ENCODE measurements around the gene POLG2. TPM values are rescaled to one million over a fixed set of nuclear protein-coding genes. Genes with fewer than 3 reads are reported as not detected.
A peak's percentile ranks its signal among the peaks of the same experiment; 100 is the strongest.

Gene POLG2
- 10 to 100 TPM in 1 of 4 donors, 1 to 10 TPM in 3; 3.2 to 23.9 (median 6.2) TPM for polyA plus RNA-seq
- long read RNA-seq, donor 1, result 0 reads
- long read RNA-seq, donor 2, partial matches to known transcripts, result 0 of 2 reads
- long read RNA-seq, donor 2, other reads (novel, unspliced or antisense), result 0 of 2 reads
- long read RNA-seq, donor 3, partial matches to known transcripts, result 0 of 4 reads
- long read RNA-seq, donor 3, other reads (novel, unspliced or antisense), result 0 of 4 reads
- long read RNA-seq, donor 4, result 0 reads
- long read RNA-seq, donor 5, partial matches to known transcripts, result 0 of 2 reads
- long read RNA-seq, donor 5, other reads (novel, unspliced or antisense), result 0 of 2 reads
- long read RNA-seq, donor 6, partial matches to known transcripts, result 0 of 2 reads
- long read RNA-seq, donor 6, other reads (novel, unspliced or antisense), result 0 of 2 reads
- long read RNA-seq, donor 7, transcript POLG2-201 (8 exons, 1,564 nt), result major isoform, 10 of 15 reads
- long read RNA-seq, donor 7, partial matches to known transcripts, result 0 of 15 reads
- long read RNA-seq, donor 7, other reads (novel, unspliced or antisense), result 0 of 15 reads
- long read RNA-seq, donor 8, partial matches to known transcripts, result 0 of 1 reads
- long read RNA-seq, donor 8, other reads (novel, unspliced or antisense), result 0 of 1 reads
- long read RNA-seq, donor 9, partial matches to known transcripts, result 0 of 1 reads
- long read RNA-seq, donor 9, other reads (novel, unspliced or antisense), result 0 of 1 reads
- long read RNA-seq, donor 10, partial matches to known transcripts, result 0 of 5 reads
- long read RNA-seq, donor 10, other reads (novel, unspliced or antisense), result 0 of 5 reads

DNA sequence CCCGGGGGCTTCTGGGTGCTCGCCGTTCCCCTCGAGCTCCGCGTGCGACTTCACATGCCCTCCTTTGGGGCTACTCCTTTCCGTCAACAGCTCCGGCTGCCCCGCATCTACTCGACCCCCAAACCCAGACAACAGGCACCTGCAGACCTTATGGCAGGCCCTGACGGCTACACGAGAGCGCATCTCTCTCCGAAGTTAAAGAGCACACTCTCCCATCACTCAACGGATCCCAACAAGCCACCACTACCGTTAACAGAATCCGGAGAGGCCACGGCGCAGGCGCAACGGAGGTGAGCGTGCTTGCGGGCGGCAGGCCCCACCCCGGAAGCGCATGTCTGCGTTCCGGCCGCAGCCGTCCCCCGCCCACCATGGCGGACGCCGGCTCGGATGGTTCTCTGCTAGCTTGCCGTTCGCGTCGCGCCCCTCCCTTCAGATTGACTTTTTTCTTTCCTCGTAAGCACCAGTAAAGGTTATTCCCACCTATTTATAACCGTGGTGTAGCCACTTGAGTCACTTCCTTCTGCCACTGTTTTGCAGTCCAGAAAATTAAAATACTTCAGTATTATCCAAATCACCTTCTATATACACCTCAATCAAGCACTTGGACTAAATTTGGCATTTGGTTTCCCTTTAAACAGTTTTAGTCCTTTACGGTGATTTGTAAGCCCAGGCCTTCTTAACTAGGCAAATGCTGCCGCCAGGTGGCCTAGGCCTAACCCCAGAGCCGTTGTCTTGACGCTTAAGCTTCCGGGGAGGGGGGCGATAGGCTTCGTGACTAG is at the start of gene POLG2:
Gene POLG2 (minus strand): TSS at position 269 of the 779 bp plus-strand sequence. CDS start 86 bp downstream, at position 183.
- H3K9me3 ChIP-seq (ENCODE audit: control insufficient read depth in 2 of 2, insufficient read depth in 1 of 2, low read depth in 1 of 2, low read length in 1 of 2), result no peaks in the 10 kb centered on the region
- H3K4me1 ChIP-seq (ENCODE audit: control insufficient read depth in 3 of 3, insufficient read depth in 2 of 3, low read depth in 1 of 3, low read length in 2 of 3), result peaks cover 0 to 16% (median 5%) of the 10 kb centered on the region in 3 donors
- no peaks in the 10 kb centered on the region for H3K27me3 ChIP-seq (ENCODE audit: control insufficient read depth in 3 of 3, insufficient read depth in 3 of 3, low read length in 3 of 3)
- H3K4me3 ChIP-seq (ENCODE audit: low read depth in 1 of 3, low read length in 3 of 3), result peak within 1 kb of the TSS; percentile 50 to 80 (median 59)
- H3K36me3 ChIP-seq (ENCODE audit: control insufficient read depth in 3 of 3, insufficient read depth in 2 of 3, low read depth in 1 of 3, low read length in 3 of 3), result peaks cover 14 to 23% (median 16%) of the 10 kb centered on the region in 3 donors
- DNase-seq, result peak; percentile 93 to 95
- FAIRE-seq, result no peak
- peak within 1 kb of the TSS; percentile 81 to 91 (median 88) for H3K27ac ChIP-seq (ENCODE audit: low read depth in 1 of 3, low read length in 2 of 3)
- WGBS, 3 donors, result 1% methylated on average over 47 to 50 of the region's 50 CpGs

DNA sequence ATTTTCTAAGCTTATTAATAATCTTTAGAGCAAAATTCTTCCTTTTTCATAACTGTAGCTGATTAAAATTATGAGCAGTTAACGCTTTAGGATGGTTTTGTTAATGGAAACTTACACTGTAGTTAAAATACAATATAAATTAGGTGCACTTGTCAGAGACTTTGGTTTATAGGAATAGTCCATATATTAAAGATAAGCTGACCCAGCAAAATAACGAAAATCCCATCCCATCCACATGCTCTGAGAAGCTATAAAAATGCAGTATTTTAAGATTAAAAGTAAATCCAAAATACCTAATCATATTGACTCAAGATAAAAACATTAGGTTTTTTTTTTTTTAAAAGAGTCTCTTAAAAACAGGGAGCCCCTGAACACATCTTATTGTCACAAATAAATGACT is 47.9 kb upstream of the POLG2 start:
- H3K9me3 ChIP-seq (ENCODE audit: control insufficient read depth in 2 of 2, insufficient read depth in 1 of 2, low read depth in 1 of 2, low read length in 1 of 2), result no peaks in the 10 kb centered on the region
- H3K4me3 ChIP-seq (ENCODE audit: low read depth in 1 of 3, low read length in 3 of 3), result no peak overlapping the region
- peaks cover 9 to 29% (median 13%) of the 10 kb centered on the region in 3 donors for H3K36me3 ChIP-seq (ENCODE audit: control insufficient read depth in 3 of 3, insufficient read depth in 2 of 3, low read depth in 1 of 3, low read length in 3 of 3)
- 95 to 97% (median 96%) methylated on average over 2 of the region's 2 CpGs for WGBS, 3 donors
- no peak for FAIRE-seq
- no peak for DNase-seq
- H3K4me1 ChIP-seq (ENCODE audit: control insufficient read depth in 3 of 3, insufficient read depth in 2 of 3, low read depth in 1 of 3, low read length in 2 of 3), result no peaks in the 10 kb centered on the region
- no peaks in the 10 kb centered on the region for H3K27me3 ChIP-seq (ENCODE audit: control insufficient read depth in 3 of 3, insufficient read depth in 3 of 3, low read length in 3 of 3)
- H3K27ac ChIP-seq (ENCODE audit: low read depth in 1 of 3, low read length in 2 of 3), result no peak overlapping the region

DNA sequence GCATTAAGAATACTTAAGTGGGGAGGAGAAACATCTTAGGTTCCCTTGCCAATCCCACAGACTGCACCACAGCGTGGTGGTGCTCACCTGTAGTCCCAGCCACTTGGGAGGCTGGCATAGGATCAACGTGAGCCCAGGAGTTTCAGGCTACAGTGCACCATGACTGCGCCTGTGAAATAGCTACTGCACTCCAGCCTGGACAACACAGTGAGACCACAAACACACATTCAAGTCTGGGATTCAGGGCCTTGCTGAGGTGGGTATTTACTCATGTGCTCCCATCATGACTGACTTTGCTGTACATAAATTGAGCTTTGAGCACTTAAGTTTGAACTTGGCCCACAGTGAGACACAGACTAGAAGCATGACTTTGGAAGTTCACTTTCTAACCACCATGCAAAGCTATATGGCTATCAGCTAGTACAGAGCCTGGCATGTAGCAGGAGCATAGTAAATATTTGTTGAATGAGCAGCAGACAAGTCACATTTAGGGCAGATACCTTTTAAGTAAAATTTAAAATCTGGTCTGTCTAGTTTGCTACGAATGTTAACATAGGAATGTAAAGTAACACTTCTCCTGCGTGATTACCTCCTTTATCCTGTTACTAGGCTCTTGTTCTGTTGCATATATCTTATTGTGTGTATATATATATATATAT is 43.4 kb upstream of the POLG2 start:
- H3K27ac ChIP-seq (ENCODE audit: low read depth in 1 of 3, low read length in 2 of 3), result no peak overlapping the region
- DNase-seq, result no peak
- H3K36me3 ChIP-seq (ENCODE audit: control insufficient read depth in 3 of 3, insufficient read depth in 2 of 3, low read depth in 1 of 3, low read length in 3 of 3), result peaks cover 2 to 30% (median 10%) of the 10 kb centered on the region in 3 donors
- no peaks in the 10 kb centered on the region for H3K9me3 ChIP-seq (ENCODE audit: control insufficient read depth in 2 of 2, insufficient read depth in 1 of 2, low read depth in 1 of 2, low read length in 1 of 2)
- H3K27me3 ChIP-seq (ENCODE audit: control insufficient read depth in 3 of 3, insufficient read depth in 3 of 3, low read length in 3 of 3), result no peaks in the 10 kb centered on the region
- no peak for FAIRE-seq
- no peaks in the 10 kb centered on the region for H3K4me1 ChIP-seq (ENCODE audit: control insufficient read depth in 3 of 3, insufficient read depth in 2 of 3, low read depth in 1 of 3, low read length in 2 of 3)
- H3K4me3 ChIP-seq (ENCODE audit: low read depth in 1 of 3, low read length in 3 of 3), result no peak overlapping the region
- 93 to 96% (median 95%) methylated on average over 5 of the region's 5 CpGs for WGBS, 3 donors

DNA sequence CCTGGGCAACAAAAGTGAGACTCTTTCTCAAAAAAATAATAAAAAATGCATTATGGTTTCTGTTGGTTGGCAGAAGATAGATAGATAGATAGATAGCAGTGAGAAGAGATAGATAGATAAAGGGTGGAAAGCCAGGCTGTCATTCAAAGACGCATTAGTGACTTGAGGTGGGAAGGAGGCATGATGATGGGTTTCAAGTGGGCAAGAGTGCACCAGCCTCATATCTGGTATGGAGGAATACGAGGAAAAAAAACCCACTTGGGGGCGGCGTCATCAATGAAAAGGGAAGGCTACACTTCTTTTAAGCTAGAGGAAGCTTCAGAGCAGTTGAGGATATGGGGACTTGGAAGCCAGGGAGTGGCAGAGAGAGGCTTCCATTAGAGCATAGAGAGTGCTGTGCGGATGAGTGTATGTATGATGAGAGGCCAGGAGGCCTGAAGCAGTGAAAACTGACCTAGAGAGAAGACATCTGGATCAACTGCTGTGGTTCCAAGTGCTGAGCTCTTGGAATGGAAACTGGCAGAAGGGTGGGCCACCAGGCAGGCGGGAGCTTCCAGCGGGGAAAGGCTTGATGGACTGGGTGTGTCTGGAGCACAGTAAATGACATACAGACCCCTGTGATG is 41.8 kb upstream of the POLG2 start:
- Histone ChIP-seq H3K4me1 (ENCODE audit: control insufficient read depth in 3 of 3, insufficient read depth in 2 of 3, low read depth in 1 of 3, low read length in 2 of 3) (no peaks in the 10 kb centered on the region), H3K27me3 (ENCODE audit: control insufficient read depth in 3 of 3, insufficient read depth in 3 of 3, low read length in 3 of 3) (no peaks in the 10 kb centered on the region), H3K4me3 (ENCODE audit: low read depth in 1 of 3, low read length in 3 of 3) (no peak overlapping the region), H3K36me3 (ENCODE audit: control insufficient read depth in 3 of 3, insufficient read depth in 2 of 3, low read depth in 1 of 3, low read length in 3 of 3) (peaks cover 8 to 36% (median 21%) of the 10 kb centered on the region in 3 donors), H3K27ac (ENCODE audit: low read depth in 1 of 3, low read length in 2 of 3) (no peak overlapping the region), H3K9me3 (ENCODE audit: control insufficient read depth in 2 of 2, insufficient read depth in 1 of 2, low read depth in 1 of 2, low read length in 1 of 2) (no peaks in the 10 kb centered on the region)
- DNase-seq, result no peak
- FAIRE-seq, result no peak
- 79 to 93% (median 89%) methylated on average over 7 of the region's 7 CpGs for WGBS, 3 donors

DNA sequence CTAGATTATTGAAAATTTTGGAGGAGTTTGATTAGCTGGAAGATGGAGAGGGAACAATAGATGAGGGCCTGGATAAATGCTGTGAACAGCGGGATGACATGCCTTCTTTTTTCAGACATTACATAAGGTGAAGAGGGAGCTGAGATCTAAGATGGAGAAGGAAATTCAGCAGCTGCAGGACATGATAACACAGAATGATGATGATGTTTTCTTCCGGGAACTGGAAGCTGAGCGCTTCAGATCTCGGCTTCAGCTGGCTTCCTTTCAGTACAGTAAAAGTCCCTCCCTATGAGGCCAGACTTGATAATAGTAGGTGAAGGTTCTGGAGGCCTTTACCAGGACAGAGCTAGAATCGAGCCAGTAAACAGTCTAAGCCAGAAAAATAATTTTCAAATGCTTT is 40.6 kb upstream of the POLG2 start:
- FAIRE-seq, result no peak
- no peak for DNase-seq
- 83 to 88% (median 88%) methylated on average over 5 of the region's 5 CpGs for WGBS, 3 donors
- no peaks in the 10 kb centered on the region for H3K4me1 ChIP-seq (ENCODE audit: control insufficient read depth in 3 of 3, insufficient read depth in 2 of 3, low read depth in 1 of 3, low read length in 2 of 3)
- H3K36me3 ChIP-seq (ENCODE audit: control insufficient read depth in 3 of 3, insufficient read depth in 2 of 3, low read depth in 1 of 3, low read length in 3 of 3), result peaks cover 11 to 40% (median 26%) of the 10 kb centered on the region in 3 donors
- no peaks in the 10 kb centered on the region for H3K27me3 ChIP-seq (ENCODE audit: control insufficient read depth in 3 of 3, insufficient read depth in 3 of 3, low read length in 3 of 3)
- H3K4me3 ChIP-seq (ENCODE audit: low read depth in 1 of 3, low read length in 3 of 3), result no peak overlapping the region
- H3K9me3 ChIP-seq (ENCODE audit: control insufficient read depth in 2 of 2, insufficient read depth in 1 of 2, low read depth in 1 of 2, low read length in 1 of 2), result no peaks in the 10 kb centered on the region
- H3K27ac ChIP-seq (ENCODE audit: low read depth in 1 of 3, low read length in 2 of 3), result no peak overlapping the region

DNA sequence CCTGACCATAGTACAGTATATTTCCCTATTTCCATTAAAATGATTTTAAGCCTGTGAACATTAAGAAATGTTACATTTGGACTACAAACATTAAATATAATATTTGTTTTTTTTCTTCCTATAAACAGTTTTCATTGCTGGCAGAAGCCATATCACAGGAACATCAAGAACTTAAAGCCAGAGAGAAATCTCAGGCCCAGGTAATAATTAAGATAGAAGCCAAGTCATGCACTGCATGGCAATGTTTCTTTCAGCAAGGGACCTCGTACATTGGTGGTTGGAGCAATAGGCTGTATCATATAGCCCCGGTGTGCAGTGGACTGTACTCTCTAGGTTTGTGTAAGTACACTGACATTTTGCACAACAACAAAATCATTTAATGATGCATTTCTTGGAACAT is 40.1 kb upstream of the POLG2 start:
- no peak for FAIRE-seq
- Histone ChIP-seq H3K36me3 (ENCODE audit: control insufficient read depth in 3 of 3, insufficient read depth in 2 of 3, low read depth in 1 of 3, low read length in 3 of 3) (peaks cover 16 to 44% (median 31%) of the 10 kb centered on the region in 3 donors), H3K4me3 (ENCODE audit: low read depth in 1 of 3, low read length in 3 of 3) (no peak overlapping the region), H3K27me3 (ENCODE audit: control insufficient read depth in 3 of 3, insufficient read depth in 3 of 3, low read length in 3 of 3) (no peaks in the 10 kb centered on the region), H3K27ac (ENCODE audit: low read depth in 1 of 3, low read length in 2 of 3) (no peak overlapping the region), H3K9me3 (ENCODE audit: control insufficient read depth in 2 of 2, insufficient read depth in 1 of 2, low read depth in 1 of 2, low read length in 1 of 2) (no peaks in the 10 kb centered on the region), H3K4me1 (ENCODE audit: control insufficient read depth in 3 of 3, insufficient read depth in 2 of 3, low read depth in 1 of 3, low read length in 2 of 3) (no peaks in the 10 kb centered on the region)
- WGBS, 3 donors, result 85 to 87% (median 87%) methylated on average over 2 of the region's 2 CpGs
- DNase-seq, result no peak

DNA sequence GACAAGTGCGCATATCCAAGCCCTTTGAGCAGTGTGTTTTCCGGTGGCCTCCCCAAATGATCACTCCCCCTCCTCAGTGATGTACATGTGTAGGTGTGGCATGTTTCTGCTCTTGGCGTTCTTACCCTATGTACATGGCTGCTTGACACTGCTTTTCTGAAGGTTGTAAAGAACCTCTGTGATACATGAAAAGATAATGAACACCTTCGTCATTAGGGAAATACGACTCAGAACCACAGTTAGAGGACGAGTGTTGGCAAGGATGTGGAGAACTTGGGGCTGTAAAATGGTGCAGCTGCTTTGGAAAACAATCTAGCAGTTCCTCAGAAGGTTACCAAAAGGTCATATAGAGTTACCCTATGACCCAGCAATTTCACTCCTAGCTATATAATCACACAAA is 38.5 kb upstream of the POLG2 start:
- Histone ChIP-seq H3K27me3 (ENCODE audit: control insufficient read depth in 3 of 3, insufficient read depth in 3 of 3, low read length in 3 of 3) (no peaks in the 10 kb centered on the region), H3K27ac (ENCODE audit: low read depth in 1 of 3, low read length in 2 of 3) (no peak overlapping the region), H3K4me1 (ENCODE audit: control insufficient read depth in 3 of 3, insufficient read depth in 2 of 3, low read depth in 1 of 3, low read length in 2 of 3) (no peaks in the 10 kb centered on the region), H3K4me3 (ENCODE audit: low read depth in 1 of 3, low read length in 3 of 3) (no peak overlapping the region), H3K9me3 (ENCODE audit: control insufficient read depth in 2 of 2, insufficient read depth in 1 of 2, low read depth in 1 of 2, low read length in 1 of 2) (no peaks in the 10 kb centered on the region), H3K36me3 (ENCODE audit: control insufficient read depth in 3 of 3, insufficient read depth in 2 of 3, low read depth in 1 of 3, low read length in 3 of 3) (peaks cover 15 to 41% (median 41%) of the 10 kb centered on the region in 3 donors)
- WGBS, 3 donors, result 66 to 79% (median 76%) methylated on average over 6 of the region's 6 CpGs
- DNase-seq, result no peak
- no peak for FAIRE-seq

Data from small intestine (tissue), 16 donors.